WTC11 (cell line): ENCODE measurements around the gene CHD9. TPM values are rescaled to one million over a fixed set of nuclear protein-coding genes. Genes with fewer than 3 reads are reported as not detected.
A peak's percentile ranks its signal among the peaks of the same experiment; 100 is the strongest.

Source experiments
- ATAC-seq: fragments of 200-7000 bp; cut with Tn5 transposase; 2 replicates; pipeline ENCODE4 v1.10.0; 2021; ENCODE audit warnings: mild to moderate bottlenecking, moderate library complexity
- CTCF ChIA-PET: fragments of 300-600 bp; sonication (Branson Sonifier 250); formaldehyde crosslinking; loops from one replicate; lab custom pipeline; 2021; ENCODE audit warnings: antibody characterized with exemption; lab: Charles Lee
- POLR2A ChIA-PET: fragments of 350-600 bp; sonication (Branson Sonifier 250); formaldehyde crosslinking; loops from one replicate; lab custom pipeline; 2021; ENCODE audit warnings: antibody characterized with exemption; lab: Charles Lee
- DNase-seq: peaks from one replicate; pipeline ENCODE4 v3.0.0; 2021; ENCODE audit warnings: low spot score
- H3K27ac Mint-ChIP-seq: 2 replicates; pipeline ENCODE4 v1.8.0; 2021; ENCODE audit warnings: mixed read lengths
- H3K27me3 Mint-ChIP-seq: 2 replicates; pipeline ENCODE4 v1.8.0; 2021; ENCODE audit warnings: low read depth, mild to moderate bottlenecking, moderate library complexity, mixed read lengths
- H3K36me3 Mint-ChIP-seq: 2 replicates; pipeline ENCODE4 v1.8.0; 2021; ENCODE audit warnings: mixed read lengths
- H3K4me1 Mint-ChIP-seq: 2 replicates; pipeline ENCODE4 v1.8.0; 2022; ENCODE audit warnings: mixed read lengths
- H3K4me3 Mint-ChIP-seq: 2 replicates; pipeline ENCODE4 v1.8.0; 2021; ENCODE audit warnings: mild to moderate bottlenecking, moderate library complexity, mixed read lengths
- H3K9me3 Mint-ChIP-seq: 2 replicates; pipeline ENCODE4 v1.8.0; 2021; ENCODE audit warnings: mixed read lengths
- ATF6 ChIP-seq: sonication (generic); formaldehyde crosslinking; IDR thresholded peaks from 2 replicates; pipeline ENCODE4 v1.8.1; 2023; ENCODE audit warnings: mild to moderate bottlenecking, missing genetic modification reagents
- CREB1 ChIP-seq: sonication (generic); formaldehyde crosslinking; IDR thresholded peaks from 2 replicates; pipeline ENCODE4 v1.8.0; 2023; ENCODE audit warnings: mild to moderate bottlenecking, missing genetic modification reagents
- CREM ChIP-seq: sonication (generic); formaldehyde crosslinking; IDR thresholded peaks from 2 replicates; pipeline ENCODE4 v1.8.1; 2022; ENCODE audit warnings: mild to moderate bottlenecking, missing genetic modification reagents, moderate library complexity
- ESRRA ChIP-seq: sonication (generic); formaldehyde crosslinking; IDR thresholded peaks from 2 replicates; pipeline ENCODE4 v1.8.1; 2022; ENCODE audit warnings: mild to moderate bottlenecking, missing genetic modification reagents, borderline replicate concordance
- FOXP1 ChIP-seq: sonication (generic); formaldehyde crosslinking; IDR thresholded peaks from 2 replicates; pipeline ENCODE4 v1.8.0; 2022; ENCODE audit warnings: missing genetic modification reagents, mild to moderate bottlenecking, moderate library complexity, borderline replicate concordance
- GRHL2 ChIP-seq: fragments of 250-450 bp; sonication (Bioruptor Pico); IDR thresholded peaks from 2 replicates; pipeline ENCODE4 v1.8.0; 2022; ENCODE audit warnings: mild to moderate bottlenecking, moderate library complexity; ENCODE audit not compliant: insufficient replicate concordance, severe bottlenecking
- GTF2I ChIP-seq: fragments of 250-450 bp; sonication (Bioruptor Pico); conservative IDR thresholded peaks from 2 replicates; pipeline ENCODE4 v1.4.0; 2021; ENCODE audit warnings: mild to moderate bottlenecking
- IRF2 ChIP-seq: sonication (generic); formaldehyde crosslinking; IDR thresholded peaks from 2 replicates; pipeline ENCODE4 v1.8.0; 2022; ENCODE audit warnings: low read depth, missing genetic modification reagents, borderline replicate concordance
- MAX ChIP-seq: sonication (generic); formaldehyde crosslinking; IDR thresholded peaks from 2 replicates; pipeline ENCODE4 v1.8.0; 2022; ENCODE audit warnings: mild to moderate bottlenecking, missing genetic modification reagents
- MXD4 ChIP-seq: fragments of 250-450 bp; sonication (Bioruptor Pico); IDR thresholded peaks from 2 replicates; pipeline ENCODE4 v1.8.0; 2021; ENCODE audit warnings: mild to moderate bottlenecking, moderate library complexity, borderline replicate concordance
- NFATC4 ChIP-seq: fragments of 250-450 bp; sonication (Bioruptor Pico); IDR thresholded peaks from 2 replicates; pipeline ENCODE4 v1.9.0; 2021; ENCODE audit warnings: mild to moderate bottlenecking
- NFYB ChIP-seq: sonication (generic); formaldehyde crosslinking; conservative IDR thresholded peaks from 2 replicates; pipeline ENCODE4 v1.8.0; 2022; ENCODE audit warnings: low read depth, missing genetic modification reagents
- NR1H2 ChIP-seq: sonication (generic); formaldehyde crosslinking; IDR thresholded peaks from 2 replicates; pipeline ENCODE4 v1.9.0; 2021; ENCODE audit warnings: mild to moderate bottlenecking, moderate library complexity, missing genetic modification reagents
- NR3C1 ChIP-seq: sonication (generic); formaldehyde crosslinking; conservative IDR thresholded peaks from 2 replicates; pipeline ENCODE4 v1.8.1; 2023; ENCODE audit warnings: low read depth, mild to moderate bottlenecking, missing genetic modification reagents
- SOX15 ChIP-seq: fragments of 250-450 bp; sonication (Bioruptor Pico); IDR thresholded peaks from 2 replicates; pipeline ENCODE4 v1.9.0; 2021; ENCODE audit warnings: mild to moderate bottlenecking
- SP1 ChIP-seq: sonication (generic); formaldehyde crosslinking; conservative IDR thresholded peaks from 2 replicates; pipeline ENCODE4 v1.8.1; 2022; ENCODE audit warnings: missing genetic modification reagents
- TCF7 ChIP-seq: sonication (generic); formaldehyde crosslinking; IDR thresholded peaks from 2 replicates; pipeline ENCODE4 v1.8.0; 2022; ENCODE audit warnings: mild to moderate bottlenecking, low read depth, missing genetic modification reagents, moderate library complexity
- TEAD4 ChIP-seq: sonication (generic); formaldehyde crosslinking; IDR thresholded peaks from 2 replicates; pipeline ENCODE4 v1.8.0; 2022; ENCODE audit warnings: mild to moderate bottlenecking, missing genetic modification reagents
- USF1 ChIP-seq: sonication (generic); formaldehyde crosslinking; IDR thresholded peaks from 2 replicates; pipeline ENCODE4 v1.8.0; 2022; ENCODE audit warnings: mild to moderate bottlenecking, missing genetic modification reagents
- ZBTB43 ChIP-seq: sonication (generic); formaldehyde crosslinking; IDR thresholded peaks from 2 replicates; pipeline ENCODE4 v1.8.1; 2023; ENCODE audit warnings: mild to moderate bottlenecking, missing genetic modification reagents
- ZNF232 ChIP-seq: sonication (generic); formaldehyde crosslinking; IDR thresholded peaks from 2 replicates; pipeline ENCODE4 v1.8.0; 2022; ENCODE audit warnings: mild to moderate bottlenecking, missing genetic modification reagents
- ZNF263 ChIP-seq: sonication (generic); formaldehyde crosslinking; IDR thresholded peaks from 2 replicates; pipeline ENCODE4 v1.8.1; 2022; ENCODE audit warnings: low read depth, mild to moderate bottlenecking, moderate library complexity, missing genetic modification reagents
- ZNF423 ChIP-seq: fragments of 250-450 bp; sonication (Bioruptor Pico); IDR thresholded peaks from 2 replicates; pipeline ENCODE4 v2.1.2; 2022; ENCODE audit warnings: mild to moderate bottlenecking, moderate library complexity
- ZNF512 ChIP-seq: sonication (generic); formaldehyde crosslinking; IDR thresholded peaks from 2 replicates; pipeline ENCODE4 v1.8.1; 2022; ENCODE audit warnings: missing genetic modification reagents, borderline replicate concordance
- total RNA-seq: library from RNA; stranded (reverse); gene quantifications from 3 replicates; pipeline ENCODE4 v1.2.3, GENCODE V29; 2021

Gene CHD9
- total RNA-seq, 1 experiment from 2014 or later = 31.3 TPM

DNA sequence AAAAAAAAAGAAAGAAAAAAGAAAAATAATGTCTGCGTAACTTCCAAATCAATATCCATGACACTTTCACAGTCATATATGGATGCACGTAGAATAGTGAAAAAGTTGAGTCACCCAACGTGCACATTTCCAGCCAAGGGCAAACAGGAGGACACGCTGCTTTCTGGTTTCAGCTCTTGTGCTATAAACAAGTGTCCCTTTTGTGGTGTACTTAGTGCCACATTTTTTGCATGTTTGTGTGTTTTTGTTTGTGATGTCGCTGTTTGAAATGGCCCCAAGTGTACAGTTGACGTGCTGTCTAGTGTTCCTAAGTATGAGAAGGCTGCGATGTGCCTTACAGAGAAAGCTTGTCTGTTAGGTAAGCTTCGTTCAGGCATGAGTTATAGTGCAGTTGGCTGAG lies 2.9 kb downstream of the CHD9 start:
- Mint-ChIP-seq H3K27me3 (peaks cover 10% of the 10 kb centered on the region; the same call in 1 of the 2 replicates), H3K9me3 (no peaks in the 10 kb centered on the region), H3K36me3 (no peaks in the 10 kb centered on the region), H3K4me1 (peaks cover 43% of the 10 kb centered on the region), H3K4me3 (no peak overlapping the region), H3K27ac (peak overlapping the region; percentile 21; the same call in 1 of the 2 replicates)
- ChIA-PET CTCF (no interaction called here), POLR2A (no interaction called here)
- no peak for TF ChIP-seq MXD4 (CRISPR knock-in tag)
- TF ChIP-seq NR3C1 = no peak
- TF ChIP-seq ATF6 (CRISPR knock-in tag) = no peak
- TF ChIP-seq ZBTB43 = no peak
- TF ChIP-seq MAX (CRISPR knock-in tag) = no peak
- no peak for TF ChIP-seq FOXP1
- TF ChIP-seq ZNF512 (CRISPR knock-in tag) = no peak
- ATAC-seq = no peak
- no peak for DNase-seq

DNA sequence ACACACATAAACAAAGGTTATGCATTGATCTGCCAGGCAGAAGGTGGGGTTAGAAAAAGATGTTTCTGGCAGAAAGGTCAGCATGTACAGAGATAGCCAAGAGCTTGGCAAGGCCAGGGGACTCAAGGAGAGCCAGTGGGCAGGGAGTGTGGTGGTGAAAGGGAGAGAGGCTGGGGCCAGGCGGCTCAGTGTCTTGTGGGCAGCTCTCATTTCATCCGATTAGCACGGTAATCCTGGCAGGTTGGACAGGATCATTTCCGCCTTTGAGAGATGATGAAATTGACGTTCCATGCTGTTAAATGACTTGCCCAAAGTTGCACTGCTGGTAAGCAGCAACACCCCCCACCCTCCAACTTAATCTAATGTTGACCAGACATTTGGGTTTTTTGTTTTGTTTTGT lies 3.6 kb downstream of the CHD9 start:
- no peaks in the 10 kb centered on the region for H3K9me3 Mint-ChIP-seq
- no peak for ATAC-seq
- ChIA-PET POLR2A (no interaction called here), CTCF (no interaction called here)
- no peak for DNase-seq
- peaks cover 40% of the 10 kb centered on the region for H3K4me1 Mint-ChIP-seq
- no peak overlapping the region for H3K4me3 Mint-ChIP-seq
- TF ChIP-seq USF1 (CRISPR knock-in tag) = no peak
- TF ChIP-seq GTF2I (CRISPR knock-in tag) = no peak
- no peak for TF ChIP-seq ZNF263 (CRISPR knock-in tag)
- no peak for TF ChIP-seq SP1 (CRISPR knock-in tag)
- TF ChIP-seq ESRRA (CRISPR knock-in tag) = no peak
- TF ChIP-seq TCF7 = no peak
- no peak for TF ChIP-seq IRF2 (CRISPR knock-in tag)
- no peak for TF ChIP-seq GRHL2 (CRISPR knock-in tag)
- no peak for TF ChIP-seq CREB1 (CRISPR knock-in tag)
- TF ChIP-seq NFYB (CRISPR knock-in tag) = no peak
- no peak for TF ChIP-seq ZNF232 (CRISPR knock-in tag)
- no peak for TF ChIP-seq ZNF423
- TF ChIP-seq TEAD4 (CRISPR knock-in tag) = no peak
- TF ChIP-seq NR1H2 (CRISPR knock-in tag) = no peak
- no peak for TF ChIP-seq NFATC4 (CRISPR knock-in tag)
- TF ChIP-seq CREM (CRISPR knock-in tag) = no peak
- no peak for TF ChIP-seq SOX15 (CRISPR knock-in tag)
- H3K27ac Mint-ChIP-seq = peak overlapping the region; percentile 90
- H3K36me3 Mint-ChIP-seq = no peaks in the 10 kb centered on the region
- peaks cover 2% of the 10 kb centered on the region; the same call in 1 of the 2 replicates for H3K27me3 Mint-ChIP-seq
